Kidney capillary endothelial cell (primary cell): Measurements from ENCODE around the gene RAD51B.
"Not testable (repeated sequence)": the region's sequence is repeated elsewhere in the genome, so short reads cannot be mapped to it uniquely, and the experiment has no call there.

Experiments used
- DNase-seq: peaks from one replicate; pipeline ENCODE4 v3.0.0-alpha.2; 2018; ENCODE audit warnings: low spot score

RAD51B gene

DNA sequence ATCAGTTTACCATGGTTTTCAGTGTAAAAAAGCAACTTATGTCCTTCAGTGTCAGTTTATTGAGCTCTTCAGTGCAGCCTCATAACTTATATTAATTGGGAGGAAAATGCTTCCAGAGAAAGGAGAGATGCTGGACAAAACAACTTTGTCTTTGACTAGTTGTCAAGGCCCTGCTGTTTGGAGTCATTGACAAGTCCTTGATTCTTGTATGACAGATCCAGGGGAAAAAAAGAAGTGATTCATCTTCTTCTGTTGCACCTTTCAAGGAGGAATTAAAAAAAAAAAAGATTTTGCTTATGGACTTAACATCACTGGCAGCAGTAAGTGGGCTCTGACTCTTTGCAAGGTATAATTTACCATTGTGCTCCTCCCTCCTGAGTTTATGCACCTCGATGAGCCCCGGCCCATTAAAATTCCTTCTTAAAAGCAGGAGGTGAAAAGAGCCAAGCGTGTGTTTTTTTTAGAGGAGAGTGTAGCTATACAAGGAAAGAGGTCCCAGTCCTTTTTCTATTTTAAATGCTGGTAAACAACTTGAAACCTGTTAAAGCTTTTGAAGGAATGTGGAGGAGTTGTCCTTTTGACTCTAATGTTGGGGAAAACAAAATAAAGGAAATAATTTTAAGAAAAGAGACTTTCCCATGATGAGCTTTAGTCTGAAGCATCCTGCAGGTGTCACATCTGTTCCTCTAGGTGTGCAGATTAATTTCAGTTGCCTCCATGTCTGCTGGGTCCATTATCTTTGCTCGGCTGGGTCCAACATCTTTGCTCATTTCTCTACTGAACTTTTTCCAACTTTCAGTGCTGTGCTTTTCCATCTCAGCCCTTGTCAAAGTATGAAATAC, 431.6 kb downstream of the RAD51B start:
- DNase-seq, result no peak

- DNase-seq, result no peak
These were observed 432.2 kb downstream of the RAD51B start for GRCh38 chr14:68251769-68252100.

DNA sequence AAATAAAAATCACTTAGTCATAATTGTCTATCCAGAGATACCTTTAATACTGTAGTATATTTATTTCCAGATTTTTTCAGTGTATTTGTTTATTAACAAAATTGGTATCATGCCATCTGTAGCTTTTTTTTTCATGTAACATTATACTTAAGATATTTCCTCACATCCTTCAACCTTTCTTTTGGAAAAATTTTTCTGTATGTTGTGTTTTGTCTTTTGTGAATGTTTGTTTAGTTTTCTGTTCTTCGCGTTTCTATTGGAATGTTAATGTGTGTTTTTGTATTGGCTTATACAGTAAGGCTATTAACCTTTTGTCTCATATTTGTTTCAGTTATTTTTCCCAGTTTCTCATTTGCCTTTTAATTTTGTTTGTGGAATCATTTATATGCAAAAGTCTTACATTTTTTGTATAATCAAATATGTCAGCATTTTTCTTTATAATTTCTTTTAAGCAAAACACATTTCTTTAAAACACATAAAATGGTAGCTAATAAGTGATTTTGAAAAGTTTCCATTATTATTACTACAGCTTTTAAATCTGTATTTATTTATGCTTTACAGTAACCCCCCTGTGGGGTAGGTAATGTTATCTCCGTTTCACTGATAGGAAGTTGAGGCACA, 433.7 kb downstream of the RAD51B start:
- no peak for DNase-seq

DNA sequence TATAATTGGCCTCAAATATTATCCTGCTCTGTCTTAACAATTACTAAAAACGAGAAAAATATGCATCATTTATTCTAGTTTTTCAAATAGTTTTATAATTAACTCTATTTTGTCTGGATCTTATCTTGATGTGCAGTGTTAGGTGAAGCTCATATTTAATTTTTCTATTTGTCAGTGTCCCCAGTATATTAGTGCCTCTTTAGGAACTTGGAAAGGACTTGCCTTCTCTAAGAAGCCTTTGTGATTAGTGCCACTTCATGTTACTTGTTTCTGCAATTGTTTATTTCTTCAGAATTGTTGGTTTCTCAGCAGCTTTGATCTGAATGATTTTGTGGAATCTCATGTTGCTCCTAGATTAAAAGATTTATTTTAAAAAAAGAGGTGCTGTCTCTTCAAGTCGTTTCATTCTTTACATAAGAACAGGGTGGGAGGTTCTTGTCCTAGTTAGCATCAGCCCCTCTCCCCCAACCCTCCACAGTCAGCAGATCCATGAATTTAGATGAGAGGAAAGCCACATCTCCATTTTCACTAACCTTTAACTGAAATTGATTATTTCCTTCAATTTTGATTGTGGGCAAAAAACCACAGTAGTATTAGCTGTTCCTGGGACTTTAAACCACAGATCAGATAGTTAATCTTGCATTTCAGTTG, 434.4 kb downstream of the RAD51B start:
- DNase-seq, result no peak

DNA sequence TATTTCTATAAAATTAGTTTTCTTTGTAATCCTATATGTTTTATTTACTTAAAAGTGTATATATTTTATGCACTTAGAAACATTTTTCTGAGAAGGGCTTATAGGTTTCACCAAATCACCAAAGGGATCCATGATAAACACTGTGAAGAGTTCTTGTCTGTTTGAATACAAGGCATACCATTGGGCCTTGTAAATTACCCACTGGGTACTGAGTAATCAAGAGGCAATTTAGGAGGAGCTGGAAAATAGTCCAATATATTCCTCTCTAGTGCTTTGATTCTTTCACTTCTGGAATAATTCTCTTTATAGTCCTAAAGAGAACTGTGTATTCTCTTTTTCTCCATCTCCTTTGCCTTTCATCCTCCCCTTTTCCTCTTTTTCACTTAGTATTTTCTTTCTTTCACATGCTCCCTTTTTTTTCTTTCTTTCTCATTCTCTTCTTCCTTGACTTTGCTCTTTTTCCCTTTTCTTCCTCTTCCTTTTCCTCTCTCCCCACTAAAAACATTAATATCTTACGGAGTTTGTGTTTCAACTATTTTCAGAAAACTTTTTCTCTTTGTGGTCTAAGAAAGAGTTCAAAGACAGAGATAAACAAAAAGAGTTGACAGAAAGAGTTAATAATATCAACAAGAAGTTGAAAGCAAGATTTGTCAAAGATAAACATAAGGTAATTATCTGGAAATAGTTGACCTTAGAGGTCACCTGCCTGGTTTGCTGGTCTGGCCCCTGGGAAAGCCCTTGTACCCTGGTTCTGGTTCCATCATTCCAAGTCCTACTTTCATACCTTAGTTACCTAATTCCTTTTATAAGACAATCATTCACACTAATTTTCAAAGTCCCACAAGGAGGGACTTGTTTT, 435.3 kb downstream of the RAD51B start:
- no peak for DNase-seq

- no peak for DNase-seq
These were observed 436.2 kb downstream of the RAD51B start for GRCh38 chr14:68255693-68256178.

- no peak for DNase-seq
These were observed 438.4 kb downstream of the RAD51B start for GRCh38 chr14:68257969-68258368.

DNA sequence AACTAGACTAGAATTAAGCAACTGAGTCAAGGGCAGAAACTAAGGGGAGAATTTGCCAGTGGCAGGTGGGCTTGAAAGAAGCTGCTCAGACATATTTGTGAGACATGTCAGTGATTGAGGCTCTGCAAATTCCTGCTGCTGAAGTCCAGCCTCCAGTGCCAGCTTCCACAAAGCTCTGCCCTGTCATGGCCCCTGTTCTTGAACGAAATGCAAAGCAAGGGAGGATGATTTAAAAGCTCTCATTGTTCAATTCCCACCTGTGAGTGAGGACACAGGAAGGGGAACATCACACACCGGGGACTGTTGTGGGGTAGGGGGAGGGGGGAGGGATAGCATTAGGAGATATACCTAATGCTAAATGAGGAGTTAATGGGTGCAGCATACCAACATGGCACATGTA, 439.4 kb downstream of the RAD51B start:
- not testable (repeated sequence) for DNase-seq

GRCh38 chr14:68260121-68260520, 440.5 kb downstream of the RAD51B start:
- DNase-seq, result no peak

- DNase-seq, result no peak
These were observed 441.7 kb downstream of the RAD51B start for GRCh38 chr14:68261092-68261842.

DNA sequence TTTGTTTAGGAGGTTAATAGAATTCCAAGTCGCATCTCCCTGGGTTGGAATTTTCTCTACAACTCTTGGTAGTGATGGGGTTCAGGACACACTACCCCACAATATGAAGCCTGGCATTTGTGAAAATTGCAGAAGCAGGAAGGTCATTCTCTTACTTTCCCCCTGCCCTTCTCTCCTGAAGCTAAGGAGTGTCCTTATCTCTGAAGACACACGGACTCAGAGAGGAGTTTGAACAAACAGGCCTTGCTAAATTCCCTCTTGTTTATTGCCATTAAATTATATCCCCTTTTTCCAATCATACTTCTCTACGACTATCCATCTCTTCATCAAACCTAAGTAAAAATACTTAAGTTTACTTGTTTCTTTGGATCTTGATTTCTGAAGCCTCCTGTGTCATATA, 443.0 kb downstream of the RAD51B start:
- DNase-seq, result no peak

GRCh38 chr14:68263563-68264259, 444.1 kb downstream of the RAD51B start:
- DNase-seq, result no peak

GRCh38 chr14:68264260-68264569, 444.6 kb downstream of the RAD51B start:
- DNase-seq, result no peak

DNA sequence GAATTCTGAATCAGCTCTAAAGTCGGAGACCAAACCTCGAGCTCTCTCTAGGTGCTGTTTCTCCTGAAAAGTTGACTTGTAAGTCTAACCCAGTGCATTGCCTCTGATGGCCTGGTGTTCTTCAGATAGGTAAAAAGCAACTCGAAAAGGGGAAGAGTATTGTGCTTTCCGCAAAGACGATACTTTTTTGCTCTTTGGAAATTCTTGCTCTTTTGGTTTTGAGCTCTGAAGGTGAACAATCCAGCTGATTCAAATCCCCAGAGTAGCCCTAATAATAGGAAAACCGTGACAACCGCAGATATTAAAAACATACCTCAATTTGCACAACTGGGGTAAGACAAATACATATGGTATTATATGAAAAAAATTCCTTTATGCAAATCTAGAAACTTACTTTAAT, 447.4 kb downstream of the RAD51B start:
- no peak for DNase-seq

- DNase-seq, result no peak
These were observed 448.6 kb downstream of the RAD51B start for GRCh38 chr14:68268197-68268596.

- DNase-seq, result no peak
These were observed 449.1 kb downstream of the RAD51B start for GRCh38 chr14:68268719-68269118.

GRCh38 chr14:68269136-68269927, 449.8 kb downstream of the RAD51B start:
- no peak for DNase-seq

GRCh38 chr14:68270342-68270741, 450.8 kb downstream of the RAD51B start:
- no peak for DNase-seq

DNA sequence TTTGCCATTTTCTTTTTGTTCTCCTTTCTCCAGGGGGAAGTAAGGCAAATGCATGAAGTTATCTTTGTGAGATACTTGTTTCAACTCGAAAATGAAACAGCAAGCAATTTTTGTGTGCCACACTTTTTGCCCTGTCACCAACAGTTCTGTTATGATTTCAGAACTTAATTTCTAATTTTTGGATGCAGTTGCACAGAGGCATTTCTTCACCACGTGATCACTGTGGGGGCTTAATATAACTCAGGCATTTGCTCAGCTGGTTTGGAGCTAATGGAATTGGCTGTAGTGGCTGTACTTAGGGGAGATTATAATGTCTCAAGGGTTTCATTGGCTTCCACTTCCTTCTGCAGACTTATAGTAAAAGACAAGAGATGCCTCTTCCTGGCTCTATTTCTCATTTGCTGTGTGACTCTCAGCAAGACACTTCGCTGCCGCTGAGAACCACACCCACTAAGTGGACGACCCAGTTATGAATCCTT, 452.4 kb downstream of the RAD51B start:
- DNase-seq, result no peak

DNA sequence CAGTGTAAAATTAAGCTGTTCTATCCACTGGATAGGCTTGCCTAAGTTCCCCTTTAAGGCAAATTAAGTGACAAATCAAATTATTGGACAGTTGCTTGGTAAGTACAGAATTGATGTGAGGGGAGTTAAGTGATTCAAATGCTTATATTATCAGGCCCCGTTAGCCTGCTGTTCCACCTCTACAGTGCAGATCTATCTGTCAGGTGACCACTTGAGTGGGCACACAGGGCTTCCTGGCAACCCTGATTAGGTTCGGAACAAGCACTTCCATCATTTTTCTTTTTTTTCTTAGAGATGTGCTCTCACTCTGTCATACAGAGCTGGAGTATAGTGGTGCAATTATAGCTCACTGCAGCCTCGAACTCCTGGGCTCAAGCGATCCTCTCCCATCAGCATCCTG, 453.8 kb downstream of the RAD51B start:
- no peak for DNase-seq
